Diencephalon (tissue), 1 donor: ENCODE results near the gene TSGA10. TPM values are rescaled to one million over a fixed set of nuclear protein-coding genes. Genes with fewer than 3 reads are reported as not detected.

Experiments
- small RNA-seq: library from RNA; depleted of rRNA; stranded (forward); fragments of <200 nt; gene quantifications from one replicate; pipeline ENCODE3, GENCODE V24; 2014
- total RNA-seq: library from RNA; depleted of rRNA; stranded (reverse); fragments of >200 nt; gene quantifications from one replicate; pipeline ENCODE4 v1.2.3, GENCODE V29; 2014

The TSGA10 gene
- total RNA-seq = 26.5 TPM

GRCh38 chr2:99154643-99155536 is at the start of gene TSGA10, which contains the start of gene LIPT1:
TSS of gene TSGA10 (minus strand) at chr2:99154942. CDS start at chr2:99109439, 45,503 bp downstream.
TSS of gene LIPT1 (plus strand) at chr2:99154967. CDS start at chr2:99161958, 6,991 bp downstream.

GRCh38 chr2:99180755-99181623 is 26.2 kb upstream of the TSGA10 start, which contains the start of the genes MITD1 and MRPL30:
TSS of gene MITD1 (minus strand) at chr2:99181058. CDS start at chr2:99180981, 77 bp downstream.
TSS of gene MRPL30 (plus strand) at chr2:99181184. CDS start at chr2:99186204, 5,020 bp downstream.

GRCh38 chr2:99141110-99142108 is 13.3 kb downstream of the TSGA10 start, which contains the start of gene C2orf15:
TSS of gene C2orf15 (plus strand) at chr2:99141707. CDS start at chr2:99150559, 8,852 bp downstream.

Small RNAs within 50 kb of the gene (small RNA-seq; reads per million reads assigned to genes)
- gene AC092587.1 = not detected

Other genes with a start within 250 kb of the TSGA10 start
- 3.7 TPM for gene CRACDL, start 218.7 kb downstream of the TSGA10 start, total RNA-seq
- 17.5 TPM for gene C2orf15, start 13.2 kb downstream of the TSGA10 start, total RNA-seq
- gene LIPT1, start within 50 bp of the TSGA10 start, total RNA-seq = 6.7 TPM
- 23.1 TPM for gene MITD1, start 26.1 kb upstream of the TSGA10 start, total RNA-seq
- gene MRPL30, start 26.2 kb upstream of the TSGA10 start, total RNA-seq = 64.6 TPM
- gene LYG2, start 100.7 kb upstream of the TSGA10 start, total RNA-seq = not detected
- gene LYG1, start 146.3 kb upstream of the TSGA10 start, total RNA-seq = 0.46 TPM
- 56.1 TPM for gene TXNDC9, start 181.4 kb upstream of the TSGA10 start, total RNA-seq
- 18.7 TPM for gene EIF5B, start 182.4 kb upstream of the TSGA10 start, total RNA-seq